HT-29 (cell line): ENCODE measurements around the gene LBHD1. TPM values are rescaled to one million over a fixed set of nuclear protein-coding genes. Genes with fewer than 3 reads are reported as not detected.
"Not testable (repeated sequence)": the region's sequence is repeated elsewhere in the genome, so short reads cannot be mapped to it uniquely, and the experiment has no call there.

Experiments
- DNase-seq: peaks from one replicate; pipeline ENCODE4 v3.0.0-alpha.2; 2015; ENCODE audit warnings: low spot score
- total RNA-seq: library from RNA; depleted of rRNA; stranded (reverse); fragments of >200 nt; shearing (Covaris generic); gene quantifications from 2 replicates; pipeline ENCODE4 v1.2.3, GENCODE V29; 2014

Gene LBHD1
- total RNA-seq, 1 experiment from 2014 or later = 13.3 TPM

DNA sequence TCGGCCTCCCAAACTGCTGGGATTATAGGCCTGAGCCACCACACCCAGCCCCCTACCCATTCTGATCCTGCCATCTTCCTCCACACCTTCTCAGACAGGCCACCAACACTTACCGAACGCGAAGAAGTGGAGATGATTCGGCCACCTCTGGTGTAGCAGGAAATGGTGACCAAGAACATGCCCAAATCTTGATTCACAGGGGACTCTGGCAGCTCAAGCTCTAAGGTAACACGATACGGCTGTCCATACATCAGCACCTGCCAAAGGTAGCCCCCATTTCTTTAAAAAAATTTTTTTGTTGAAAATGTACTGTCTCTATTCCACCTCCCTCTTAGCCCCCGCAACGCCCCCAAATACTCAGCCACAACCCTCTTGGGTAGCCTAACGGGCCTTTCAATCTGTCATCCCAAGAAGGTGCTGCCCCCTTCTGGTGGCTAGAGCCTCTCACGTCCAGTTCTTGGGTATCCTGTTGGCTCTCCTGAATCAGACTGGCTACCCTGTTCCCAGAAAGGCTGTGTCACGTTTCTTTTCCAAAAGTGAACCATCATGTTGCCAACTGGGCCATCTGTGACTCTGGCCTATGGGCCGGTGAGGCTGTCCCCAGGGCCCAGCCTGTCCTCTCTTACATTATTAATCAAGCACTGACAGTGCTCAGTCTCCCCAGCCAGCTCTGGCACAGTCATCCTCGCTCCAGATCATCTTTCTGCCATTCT is 22.5 kb upstream of the LBHD1 start:
- peak; percentile 91 for DNase-seq

DNA sequence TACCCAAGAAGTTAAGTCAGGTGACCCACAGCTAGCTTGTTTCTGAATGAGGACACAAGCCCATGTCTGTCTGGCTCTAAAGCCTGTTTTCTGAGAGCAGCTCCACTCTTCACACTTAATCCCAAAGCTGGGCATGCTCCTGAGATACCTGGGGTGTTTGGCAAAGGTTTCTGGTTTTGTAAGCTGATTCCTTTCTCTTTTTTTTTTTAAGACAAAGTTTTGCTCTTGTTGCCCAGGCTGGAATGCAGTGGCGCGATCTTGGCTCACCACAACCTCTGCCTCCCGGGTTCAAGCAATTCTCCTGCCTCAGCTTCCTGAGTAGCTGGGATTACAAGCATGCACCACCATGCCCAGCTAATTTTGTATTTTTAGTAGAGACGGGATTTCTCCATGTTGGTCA is 21.6 kb upstream of the LBHD1 start:
- DNase-seq = not testable (repeated sequence)

DNA sequence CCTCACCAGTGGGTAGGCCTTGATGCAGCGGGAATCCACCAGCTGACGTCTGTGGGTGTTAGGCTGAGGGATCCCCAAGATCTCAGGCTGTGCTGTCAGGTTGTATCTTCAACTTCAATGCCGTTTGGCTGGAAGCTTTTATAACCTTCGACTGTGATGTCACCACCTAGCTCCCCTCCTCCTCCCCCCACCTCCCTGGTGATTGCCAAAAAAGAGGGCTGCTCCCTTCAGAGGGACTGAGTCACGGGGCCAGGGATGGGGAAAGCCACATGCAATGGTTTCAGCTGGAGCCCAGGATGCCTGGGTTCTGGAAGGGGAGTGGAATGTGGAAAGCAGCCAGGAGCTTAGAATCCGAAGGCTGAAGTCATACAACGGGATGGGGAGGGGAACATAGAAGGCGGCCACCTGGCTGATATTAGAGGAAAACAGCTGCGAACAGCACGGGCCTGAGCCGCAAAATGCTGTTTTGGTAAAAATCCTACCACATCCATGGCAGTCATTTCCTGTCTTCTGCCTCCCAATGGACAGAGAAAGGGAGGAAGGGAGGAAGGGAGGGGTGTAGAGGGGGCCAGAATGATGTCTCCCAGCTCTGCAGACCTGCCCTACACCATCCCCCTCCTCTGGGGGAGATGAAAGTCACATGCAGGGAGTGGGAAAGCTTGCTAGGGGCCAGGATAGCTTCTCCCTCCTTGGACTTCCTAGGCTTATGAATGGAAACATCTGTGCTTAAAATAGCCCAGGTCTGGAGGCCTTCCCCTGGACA is 17.5 kb upstream of the LBHD1 start, which contains the start of gene LRRN4CL:
LRRN4CL (minus strand) TSS at position 110 of the 763 bp plus-strand sequence. CDS start 1,022 bp downstream, outside the sequence.
- DNase-seq = no peak

DNA sequence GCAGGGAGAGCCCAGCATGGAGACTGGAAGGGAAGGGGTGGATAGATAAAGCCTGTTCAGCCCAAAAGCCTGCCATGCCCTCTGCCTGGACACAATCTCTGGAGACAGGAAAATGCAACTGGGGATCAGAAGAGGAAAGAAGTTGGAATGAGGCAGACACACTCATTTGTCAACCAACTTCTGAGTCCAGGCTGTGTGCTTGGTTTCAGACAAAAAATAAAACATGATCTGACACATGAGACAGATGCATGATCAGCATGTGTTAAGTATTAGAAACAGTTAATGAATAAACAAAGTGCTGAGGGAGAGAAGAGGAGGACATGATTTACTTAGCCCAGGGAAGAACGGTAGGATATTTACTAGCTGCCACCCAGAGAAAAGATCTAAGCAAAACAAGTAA is 16.4 kb upstream of the LBHD1 start:
- DNase-seq = no peak

DNA sequence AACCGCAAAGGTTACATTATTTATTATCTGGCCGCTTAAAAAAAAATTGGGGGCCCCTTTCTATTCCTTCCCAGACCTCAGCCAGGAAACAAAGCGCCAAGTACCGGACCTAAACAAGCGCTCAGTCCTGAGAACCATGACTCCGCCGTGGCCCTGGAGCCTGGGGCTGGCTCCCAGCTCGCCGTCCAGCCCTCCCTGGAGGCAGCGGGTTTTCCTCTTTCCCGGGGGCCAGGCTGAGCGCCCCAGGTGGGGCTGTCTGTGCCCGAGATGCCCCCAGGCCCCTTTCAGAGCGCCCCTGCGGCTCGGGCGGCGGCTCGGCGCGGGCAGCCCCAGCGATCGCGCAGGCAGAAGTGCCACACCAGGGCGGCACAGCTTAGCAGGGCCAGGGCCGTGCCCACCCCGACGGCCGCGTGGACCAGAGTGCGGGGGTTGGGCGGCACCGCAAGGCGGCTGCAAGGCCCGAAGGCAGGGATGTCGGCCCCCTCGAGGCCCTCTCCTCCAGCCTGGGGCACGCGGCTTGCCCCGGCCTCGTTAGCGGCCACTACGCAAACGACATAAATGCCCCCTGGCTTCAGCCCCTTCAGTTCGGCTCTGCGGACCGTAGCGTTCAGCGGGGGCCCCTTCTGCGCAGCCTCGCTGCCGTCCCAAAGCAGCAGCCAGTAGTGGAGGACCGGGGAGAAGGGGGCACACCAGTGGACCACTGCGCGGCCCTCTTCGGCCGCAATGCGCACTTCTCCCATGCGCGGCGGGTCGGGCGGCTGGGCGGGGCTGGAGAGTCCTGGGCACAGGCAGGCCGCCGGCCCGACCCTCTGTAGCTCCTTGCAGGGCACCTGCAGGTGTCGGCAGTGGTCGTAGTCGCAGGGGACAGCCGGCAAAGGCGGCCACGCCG is 15.7 kb upstream of the LBHD1 start:
- DNase-seq = no peak

DNA sequence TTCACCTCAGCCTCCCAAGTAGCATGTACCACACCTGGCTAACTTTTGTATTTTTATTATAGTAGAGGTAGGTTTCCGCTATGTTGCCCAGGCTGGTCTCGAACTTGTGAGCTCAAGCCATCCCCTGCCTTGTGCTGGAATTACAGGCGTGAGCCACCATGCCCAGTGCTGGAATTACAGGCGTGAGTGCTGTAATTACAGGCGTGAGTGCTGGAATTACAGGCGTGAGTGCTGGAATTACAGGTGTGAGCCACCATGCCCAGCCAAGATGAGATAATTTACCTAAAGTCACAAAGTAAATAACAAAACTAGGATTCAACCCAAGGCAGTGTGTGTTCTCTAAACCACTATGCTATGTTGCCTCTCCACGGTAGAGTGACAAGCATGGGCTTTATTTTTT is 10.5 kb upstream of the LBHD1 start:
- DNase-seq = no peak

DNA sequence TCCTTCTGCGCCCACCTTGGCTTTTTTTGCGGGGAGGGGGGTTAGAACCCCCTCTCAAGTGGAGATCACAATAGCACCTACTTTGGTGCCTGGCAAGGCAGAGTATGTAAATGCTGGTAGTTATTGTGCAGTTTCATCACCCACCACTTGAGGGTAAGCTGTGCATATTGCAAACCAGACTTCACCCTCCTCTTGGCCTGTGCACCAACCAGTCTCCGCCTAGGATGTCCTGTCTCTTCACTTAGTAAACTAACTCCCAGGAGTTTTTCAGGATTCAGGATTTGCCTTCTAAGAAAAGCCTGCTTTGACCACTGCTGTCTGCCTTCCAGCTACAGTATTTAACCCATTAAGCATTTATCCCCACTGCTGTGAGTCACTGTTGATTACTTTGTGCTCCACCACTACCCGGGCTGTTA is 8.8 kb upstream of the LBHD1 start:
- peak; percentile 87 for DNase-seq

DNA sequence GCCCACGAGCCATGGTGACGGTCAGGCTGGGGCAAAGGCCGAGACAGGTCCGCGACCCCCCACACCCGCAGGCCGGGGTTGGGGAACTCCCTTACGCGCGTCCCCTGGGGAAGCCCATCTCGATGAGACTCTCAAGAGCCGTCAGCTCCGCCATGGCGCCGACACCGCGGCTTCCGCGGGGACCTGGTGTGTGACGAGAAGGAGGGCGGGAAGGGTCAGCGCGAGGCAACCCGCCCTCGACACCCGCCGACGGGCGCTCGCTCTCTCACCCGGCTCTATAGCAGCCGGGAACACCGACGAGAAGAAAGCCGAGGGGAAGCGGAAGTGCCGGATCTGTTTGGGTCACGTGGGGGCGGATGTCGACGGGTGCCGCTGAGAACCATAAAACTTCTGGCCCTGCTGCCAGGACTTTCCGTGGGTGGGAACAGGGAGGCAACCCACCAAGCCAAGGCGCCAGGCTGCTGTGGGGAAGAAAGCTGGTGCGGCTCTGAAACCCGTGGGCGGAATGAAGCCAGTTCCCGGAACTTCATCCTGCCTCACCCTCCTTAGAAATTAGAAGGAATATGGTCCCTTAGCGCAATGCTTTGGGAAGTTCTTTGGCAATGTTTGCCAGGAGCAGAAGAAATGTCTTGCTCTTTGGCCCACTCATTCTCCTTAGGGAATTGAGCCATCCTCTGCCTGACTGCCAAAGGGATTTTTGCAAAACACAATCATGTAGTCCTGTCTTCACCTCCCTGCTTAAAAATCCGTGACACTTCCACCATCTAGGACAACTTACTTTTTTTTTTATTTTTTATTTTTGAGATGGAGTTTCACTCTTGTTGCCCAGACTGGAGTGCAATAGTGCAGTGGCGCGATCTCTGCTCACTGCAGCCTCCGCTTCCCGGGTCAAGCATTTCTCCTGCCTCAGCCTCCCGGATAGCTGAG is 7.0 kb upstream of the LBHD1 start, which contains the start of gene UBXN1:
UBXN1 (minus strand) TSS at position 304 of the 927 bp plus-strand sequence; CDS start at position 154, 150 bp downstream.
- DNase-seq = peak; percentile 91

DNA sequence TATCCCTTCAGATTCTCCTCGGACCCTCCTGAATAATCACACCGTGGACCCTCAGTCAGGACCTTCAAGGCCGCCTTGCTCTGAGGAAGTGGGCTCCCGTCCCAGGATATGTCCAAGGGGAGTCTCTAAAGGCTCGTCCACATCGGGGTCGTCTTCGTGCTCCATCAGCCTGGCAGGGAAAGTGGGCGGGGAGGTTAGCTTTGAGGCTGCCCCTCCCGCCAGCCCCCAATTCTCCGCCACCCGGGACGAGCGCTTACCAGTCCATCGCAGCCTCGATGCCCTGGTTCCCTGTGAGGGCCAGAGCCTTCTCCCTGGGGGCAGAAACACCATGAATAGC is 6.3 kb upstream of the LBHD1 start:
- no peak for DNase-seq

DNA sequence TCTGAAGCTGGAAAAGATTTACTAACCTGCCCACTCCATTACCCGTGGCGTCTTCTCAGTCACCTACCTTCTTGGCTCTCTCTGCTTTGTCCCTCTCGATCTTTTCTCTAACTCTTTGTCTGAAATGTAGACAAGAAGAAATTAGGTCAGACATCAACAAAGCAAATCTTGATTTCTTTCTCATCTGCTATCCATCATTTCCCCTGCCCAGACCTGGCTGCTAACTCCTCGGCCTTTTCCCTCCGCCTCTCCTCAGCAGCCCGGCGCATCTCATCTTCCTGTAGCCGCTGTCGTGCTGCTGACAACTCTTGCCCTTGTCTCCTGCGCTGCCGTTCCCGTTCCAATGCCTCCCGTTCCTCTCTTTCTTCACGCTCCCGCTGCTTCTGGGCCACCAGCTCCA is 5.6 kb upstream of the LBHD1 start:
- no peak for DNase-seq

DNA sequence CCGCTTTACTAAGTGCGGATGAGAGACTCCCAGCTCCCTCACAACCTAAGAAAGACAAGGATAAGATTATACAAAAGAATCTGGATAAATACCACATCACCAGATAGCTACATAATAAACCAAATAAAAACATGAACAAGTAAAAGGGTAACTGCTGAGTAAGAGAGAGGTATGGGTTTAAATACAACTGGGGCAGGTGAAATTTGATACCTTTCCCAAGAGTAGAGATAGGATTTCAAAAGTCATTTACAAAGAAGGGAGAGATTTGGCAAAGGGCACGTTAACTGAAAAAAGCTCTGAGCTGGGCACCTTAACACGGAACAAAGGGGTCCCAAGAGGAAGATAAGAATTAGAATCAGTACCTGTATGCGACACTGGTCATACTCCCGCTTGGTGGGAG is 5.1 kb upstream of the LBHD1 start:
- DNase-seq = no peak

DNA sequence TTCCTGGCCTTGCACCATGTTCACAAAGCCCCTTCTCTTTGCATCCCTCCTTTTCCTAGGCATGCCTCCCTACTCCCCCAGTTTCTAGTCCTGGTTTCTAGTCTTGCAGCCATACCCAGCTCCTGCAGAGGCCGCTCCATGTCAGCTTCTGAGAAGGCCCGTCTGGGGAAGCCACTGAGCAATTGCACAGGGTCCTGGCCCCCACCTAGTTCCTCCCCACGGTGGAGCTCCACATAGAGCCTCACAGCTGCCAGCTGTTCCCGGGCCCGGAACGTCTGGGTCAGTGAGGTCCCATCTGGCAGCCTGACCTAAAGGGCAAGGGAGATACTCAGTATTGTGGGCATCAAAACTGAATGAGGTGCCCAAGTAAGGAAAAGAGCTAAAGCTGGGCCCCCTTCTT is 4.6 kb upstream of the LBHD1 start:
- DNase-seq = no peak

DNA sequence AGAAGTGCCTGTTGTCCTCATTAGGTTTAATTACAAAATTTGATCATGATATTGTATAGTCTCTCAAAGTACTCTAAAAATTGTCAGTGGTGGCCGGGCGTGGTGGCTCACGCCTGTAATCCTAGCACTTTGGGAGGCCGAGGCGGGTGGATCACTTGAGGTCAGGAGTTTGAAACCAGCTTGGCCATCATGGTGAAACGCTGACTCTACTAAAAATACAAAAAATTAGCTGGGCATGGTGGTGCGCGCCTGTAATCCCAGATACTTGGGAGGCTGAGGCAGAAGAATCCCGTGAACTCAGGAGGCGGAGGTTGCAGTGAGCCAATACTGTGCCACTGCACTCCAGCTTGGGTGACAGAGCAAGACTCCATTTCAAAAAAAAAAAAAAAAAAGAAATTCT is 3.3 kb upstream of the LBHD1 start:
- not testable (repeated sequence) for DNase-seq

DNA sequence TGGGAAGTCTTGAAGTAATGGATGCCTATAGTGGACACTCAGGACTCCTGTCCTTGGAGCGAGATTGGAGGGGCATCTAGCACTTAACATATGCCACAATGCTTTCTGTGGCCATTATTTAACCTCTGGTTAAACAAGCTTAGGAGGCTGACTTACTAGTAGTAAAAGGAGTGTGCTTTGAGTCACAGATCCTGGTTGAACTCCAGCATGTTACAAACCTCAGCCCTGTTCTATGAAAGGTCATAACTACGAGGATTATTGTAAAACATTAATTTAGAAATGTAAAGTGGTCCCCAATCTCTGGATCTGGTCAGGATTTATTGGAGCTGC is 1.1 kb upstream of the LBHD1 start:
- DNase-seq = no peak

DNA sequence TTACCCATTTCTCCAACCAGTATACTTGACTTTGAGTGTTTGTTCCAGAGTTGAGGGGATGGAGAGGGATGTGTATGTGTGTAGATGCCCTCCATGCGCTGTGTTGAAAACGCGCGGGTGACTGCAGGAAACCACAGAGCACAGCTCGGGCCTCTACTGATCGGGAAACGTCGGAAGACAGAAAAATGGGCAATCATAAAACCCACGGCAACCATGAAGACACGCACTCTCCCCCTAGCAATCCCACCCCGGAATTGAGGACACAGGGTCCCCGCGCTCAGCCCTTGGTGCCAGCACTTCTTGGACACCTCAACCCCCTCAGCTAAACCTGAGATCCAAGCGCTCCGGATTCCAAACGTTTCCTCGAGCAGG is 845 bp downstream of the LBHD1 start:
- no peak for DNase-seq

DNA sequence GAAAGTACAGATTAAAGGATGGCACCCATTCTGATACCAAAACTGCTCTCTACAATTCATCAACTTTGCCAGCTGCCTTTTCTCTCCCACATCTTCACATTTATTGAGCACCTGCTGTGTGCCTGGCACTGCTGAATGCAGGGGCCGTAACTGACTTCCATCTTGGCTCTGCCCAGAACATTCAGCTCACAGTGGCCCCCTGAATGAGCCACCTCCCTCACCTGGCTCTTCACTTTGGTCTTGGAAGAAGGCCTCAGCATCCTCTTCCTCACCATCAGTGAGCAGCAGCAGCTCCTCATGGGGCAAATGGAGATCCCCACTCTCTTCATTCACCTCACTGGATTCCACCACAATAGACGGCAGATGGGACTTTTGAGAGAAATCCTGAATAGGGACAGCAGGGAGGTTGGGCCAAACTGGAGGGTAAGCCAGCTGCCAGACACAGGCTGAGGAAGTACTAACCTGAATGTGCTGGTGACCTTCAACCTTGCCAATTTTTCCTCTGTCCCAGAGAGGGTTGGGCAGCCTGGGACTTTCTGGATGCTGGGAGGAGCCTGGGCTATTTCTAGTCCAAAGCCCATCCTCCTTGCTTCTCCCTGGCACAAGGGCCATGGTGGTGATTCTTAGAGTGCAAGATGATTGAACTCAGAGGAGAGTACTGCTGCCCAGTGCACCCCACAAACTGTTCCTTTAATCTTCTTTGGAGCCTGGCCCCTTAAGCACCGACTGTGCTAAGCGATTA is 2.5 kb downstream of the LBHD1 start:
- DNase-seq = peak; percentile 69

DNA sequence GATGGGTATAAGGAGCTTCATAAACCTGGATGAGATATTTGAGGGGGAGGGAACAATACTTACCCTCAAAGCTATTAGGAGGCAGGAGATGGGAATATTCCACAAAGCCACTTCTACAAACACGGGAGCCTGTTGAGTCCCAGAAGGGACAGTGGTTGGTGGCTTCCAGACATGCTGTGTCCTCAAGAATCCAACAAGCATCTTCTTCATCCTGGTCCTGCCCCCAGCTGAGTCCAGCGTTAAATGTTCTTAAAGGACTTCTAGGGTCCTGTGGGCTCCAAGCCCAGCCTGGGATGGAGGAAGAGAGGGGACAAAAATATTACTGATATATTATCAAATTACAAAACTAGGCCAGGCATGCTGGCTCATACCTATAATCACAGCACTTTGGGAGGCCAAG is 4.6 kb downstream of the LBHD1 start:
- DNase-seq = no peak

DNA sequence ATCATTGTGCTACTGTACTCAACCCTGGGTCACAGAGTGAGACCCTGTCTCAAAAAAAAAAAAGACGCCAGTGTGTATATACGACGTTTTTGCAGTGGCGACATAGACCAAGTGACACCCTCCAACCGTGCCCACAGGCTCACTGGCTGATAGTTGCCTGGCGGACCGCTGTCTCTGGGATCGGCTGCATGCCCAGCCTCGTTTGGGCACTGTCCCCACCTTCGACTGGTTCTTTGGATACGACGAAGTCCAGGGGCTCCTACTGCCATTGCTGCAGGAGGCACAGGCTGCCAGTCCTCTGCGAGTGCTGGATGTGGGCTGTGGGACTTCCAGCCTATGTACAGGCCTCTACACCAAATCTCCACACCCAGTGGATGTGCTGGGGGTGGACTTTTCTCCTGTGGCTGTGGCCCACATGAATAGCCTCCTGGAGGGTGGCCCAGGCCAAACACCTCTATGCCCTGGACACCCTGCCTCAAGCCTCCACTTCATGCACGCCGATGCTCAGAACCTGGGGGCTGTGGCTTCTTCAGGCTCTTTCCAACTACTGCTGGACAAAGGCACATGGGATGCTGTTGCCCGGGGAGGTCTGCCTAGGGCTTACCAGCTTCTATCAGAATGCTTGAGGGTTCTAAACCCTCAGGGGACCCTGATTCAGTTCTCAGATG is 5.7 kb downstream of the LBHD1 start:
- DNase-seq = no peak

DNA sequence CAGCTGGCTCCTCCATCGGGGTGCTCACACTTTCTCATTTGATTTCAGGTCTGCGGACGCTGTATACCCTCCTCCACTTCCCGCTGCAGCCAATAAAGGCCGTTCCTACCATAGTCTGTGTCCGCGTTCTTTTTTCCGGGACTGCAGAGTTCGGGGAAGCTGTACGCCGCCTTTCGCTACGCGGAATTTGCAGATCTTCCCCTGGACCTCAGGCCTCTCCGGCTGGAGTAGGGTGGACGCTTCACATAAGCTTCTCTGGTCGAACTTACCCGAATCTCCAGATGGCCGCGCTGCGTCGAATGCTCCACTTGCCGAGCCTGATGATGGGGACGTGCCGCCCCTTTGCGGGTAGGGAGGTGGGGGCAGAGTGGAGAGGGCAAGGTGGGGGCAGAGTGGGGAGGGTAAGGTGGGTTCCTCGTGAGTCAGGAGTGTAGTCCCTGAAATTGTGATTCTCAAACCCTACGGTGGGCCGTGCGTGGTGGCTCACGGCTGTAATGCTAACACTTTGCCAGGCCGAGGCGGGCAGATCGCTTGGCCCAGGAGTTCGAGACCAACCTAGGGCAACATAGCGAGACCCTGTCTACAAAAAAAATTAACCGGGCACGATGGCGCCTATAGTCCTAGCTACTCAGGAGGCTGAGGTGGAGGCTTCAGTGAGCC is 6.3 kb downstream of the LBHD1 start:
- peak; percentile 73 for DNase-seq
